Neural cell (in vitro differentiated cells): ENCODE data around the gene RPRD1B. TPM values are rescaled to one million over a fixed set of nuclear protein-coding genes. Genes with fewer than 3 reads are reported as not detected.

Source experiments
- H2AFZ ChIP-seq: fragments of 200-600, 300-800 bp; sonication (generic), shearing (Covaris generic); 2 replicates; pipeline ENCODE4 v1.6.0; 2014; ENCODE audit warnings: low read depth, mild to moderate bottlenecking, antibody characterized with exemption, low read length, moderate library complexity
- H3F3A ChIP-seq: fragments of 200-600 bp; shearing (Covaris generic); 2 replicates; pipeline ENCODE4 v1.6.1; 2016; ENCODE audit warnings: mild to moderate bottlenecking, moderate library complexity, mixed read lengths, antibody characterized with exemption, low read length; ENCODE audit not compliant: insufficient read depth, poor library complexity, severe bottlenecking
- H3K27ac ChIP-seq: fragments of 200-600, 300-800 bp; sonication (generic), shearing (Covaris generic); 2 replicates; pipeline ENCODE4 v1.5.1; 2014; ENCODE audit warnings: mild to moderate bottlenecking, low read length, moderate library complexity
- H3K27me3 ChIP-seq: fragments of 300-800, 200-600 bp; sonication (generic), shearing (Covaris generic); 2 replicates; pipeline ENCODE4 v1.6.0; 2014; ENCODE audit warnings: mild to moderate bottlenecking, low read depth, low read length, moderate library complexity; ENCODE audit not compliant: insufficient read depth
- H3K36me3 ChIP-seq: fragments of 300-800, 200-600 bp; sonication (generic), shearing (Covaris generic); 2 replicates; pipeline ENCODE4 v1.5.1; 2014; ENCODE audit warnings: mild to moderate bottlenecking, antibody characterized with exemption, low read length, moderate library complexity; ENCODE audit not compliant: insufficient read depth
- H3K4me2 ChIP-seq: fragments of 300-800, 200-600 bp; sonication (generic), shearing (Covaris generic); 2 replicates; pipeline ENCODE4 v1.6.0; 2014; ENCODE audit warnings: mild to moderate bottlenecking, low read length
- H3K4me3 ChIP-seq: fragments of 300-800, 200-600 bp; sonication (generic), shearing (Covaris generic); 2 replicates; pipeline ENCODE4 v1.5.1; 2014; ENCODE audit warnings: mild to moderate bottlenecking, low read length, moderate library complexity
- H3K79me2 ChIP-seq: fragments of 200-600 bp; shearing (Covaris generic); replicated peaks from 2 replicates; pipeline ENCODE4 v1.6.0; 2014; ENCODE audit warnings: mild to moderate bottlenecking, low read length, moderate library complexity; ENCODE audit not compliant: insufficient read depth
- H3K9ac ChIP-seq: fragments of 300-800, 200-600 bp; sonication (generic), shearing (Covaris generic); 2 replicates; pipeline ENCODE4 v1.6.1; 2016; ENCODE audit warnings: mild to moderate bottlenecking, low read length, mixed read lengths
- H3K9me2 ChIP-seq: fragments of 200-600 bp; shearing (Covaris generic); 2 replicates; pipeline ENCODE4 v1.6.1; 2016; ENCODE audit warnings: mild to moderate bottlenecking, low read length, mixed read lengths; ENCODE audit not compliant: insufficient read depth
- H3K9me3 ChIP-seq: fragments of 200-600, 300-800 bp; sonication (generic), shearing (Covaris generic); 2 replicates; pipeline ENCODE4 v1.6.1; 2016; ENCODE audit warnings: mild to moderate bottlenecking, mixed run types, low read length, moderate library complexity, mixed read lengths
- H4K20me1 ChIP-seq: fragments of 200-600 bp; shearing (Covaris generic); 2 replicates; pipeline ENCODE4 v1.6.1; 2016; ENCODE audit warnings: mild to moderate bottlenecking, mixed run types; ENCODE audit not compliant: insufficient read depth
- EP300 ChIP-seq: fragments of 450-650 bp; conservative IDR thresholded peaks from 2 replicates; pipeline ENCODE4 v1.6.1; 2014; ENCODE audit warnings: antibody characterized with exemption, mild to moderate bottlenecking, moderate library complexity; ENCODE audit not compliant: poor library complexity, severe bottlenecking
- EZH2 ChIP-seq: fragments of 200-600, 300-800 bp; shearing (Covaris generic), sonication (generic); IDR thresholded peaks from 2 replicates; pipeline ENCODE4 v1.6.1; 2014; ENCODE audit warnings: antibody characterized with exemption, low read length, borderline replicate concordance, mild to moderate bottlenecking; ENCODE audit not compliant: insufficient read depth, poor library complexity, severe bottlenecking
- MXI1 ChIP-seq: fragments of 450-650 bp; conservative IDR thresholded peaks from 2 replicates; pipeline ENCODE4 v1.6.1; 2014; ENCODE audit warnings: antibody characterized with exemption, mild to moderate bottlenecking; ENCODE audit not compliant: poor library complexity, severe bottlenecking
- POLR2AphosphoS5 ChIP-seq: IDR thresholded peaks from 2 replicates; pipeline ENCODE4 v1.6.1; 2012
- RAD21 ChIP-seq: fragments of 450-650 bp; conservative IDR thresholded peaks from 2 replicates; pipeline ENCODE4 v1.6.1; 2014; ENCODE audit warnings: antibody characterized with exemption, mild to moderate bottlenecking, moderate library complexity
- SMC3 ChIP-seq: fragments of 450-650 bp; conservative IDR thresholded peaks from 2 replicates; pipeline ENCODE4 v1.6.1; 2014; ENCODE audit warnings: antibody characterized with exemption, mild to moderate bottlenecking, moderate library complexity; ENCODE audit not compliant: poor library complexity
- TAF1 ChIP-seq: IDR thresholded peaks from 2 replicates; pipeline ENCODE4 v1.6.1; 2012; ENCODE audit warnings: low read depth
- polyA plus RNA-seq: library from polyadenylated mRNA; depleted of rRNA; stranded (reverse); fragments of >200 nt; gene quantifications from 2 replicates; pipeline ENCODE4 v1.2.3, GENCODE V29; 2014
- TF ChIP-seq, protein P1 (sequence below): IDR thresholded peaks from 2 replicates; pipeline ENCODE4 v1.6.1; 2012; ENCODE audit warnings: borderline replicate concordance
- TF ChIP-seq, protein P2 (sequence below): fragments of 450-650 bp; IDR thresholded peaks from 2 replicates; pipeline ENCODE4 v1.5.1; 2014; ENCODE audit warnings: antibody characterized with exemption, mild to moderate bottlenecking, moderate library complexity; ENCODE audit not compliant: poor library complexity, severe bottlenecking

The RPRD1B gene
- polyA plus RNA-seq, 1 donor from 2014 or later = 23.4 TPM

DNA sequence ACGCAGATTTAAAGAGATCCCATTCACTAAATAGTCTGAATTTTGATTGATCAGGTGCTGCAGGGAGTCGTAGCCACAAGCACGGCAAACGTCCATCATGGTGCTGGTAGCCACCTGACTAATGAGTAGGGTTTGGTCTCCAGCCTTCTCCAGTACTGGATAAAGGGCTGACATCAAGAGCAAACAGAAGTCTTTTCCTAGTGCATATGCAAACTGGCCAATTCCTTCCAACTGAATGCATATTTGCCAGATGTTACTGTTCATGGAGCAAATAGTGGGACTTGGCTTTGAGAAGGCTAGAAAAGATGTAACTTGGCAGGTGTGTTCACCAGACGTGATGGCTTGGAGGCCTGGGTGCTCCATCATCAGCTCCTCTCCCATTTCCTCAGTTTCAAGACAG lies 21.9 kb upstream of the RPRD1B start:
- peaks cover 2% of the 10 kb centered on the region for H3K79me2 ChIP-seq
- no peaks in the 10 kb centered on the region for H3F3A ChIP-seq
- H3K27ac ChIP-seq = no peak overlapping the region
- H3K36me3 ChIP-seq = no peaks in the 10 kb centered on the region
- no peak overlapping the region for H3K4me3 ChIP-seq
- no peak overlapping the region for H3K4me2 ChIP-seq
- no peak overlapping the region for H2AFZ ChIP-seq
- no peak overlapping the region for H3K9ac ChIP-seq
- no peaks in the 10 kb centered on the region for H3K9me2 ChIP-seq
- no peaks in the 10 kb centered on the region for H3K9me3 ChIP-seq
- no peak for TF ChIP-seq SMC3
- TF ChIP-seq POLR2AphosphoS5 = no peak
- TF ChIP-seq TAF1 = no peak
- no peak for TF ChIP-seq RAD21
- no peak for TF ChIP-seq MXI1
- no peak for TF ChIP-seq EP300
- no peak for TF ChIP-seq EZH2
- TF ChIP-seq, protein P1, sequence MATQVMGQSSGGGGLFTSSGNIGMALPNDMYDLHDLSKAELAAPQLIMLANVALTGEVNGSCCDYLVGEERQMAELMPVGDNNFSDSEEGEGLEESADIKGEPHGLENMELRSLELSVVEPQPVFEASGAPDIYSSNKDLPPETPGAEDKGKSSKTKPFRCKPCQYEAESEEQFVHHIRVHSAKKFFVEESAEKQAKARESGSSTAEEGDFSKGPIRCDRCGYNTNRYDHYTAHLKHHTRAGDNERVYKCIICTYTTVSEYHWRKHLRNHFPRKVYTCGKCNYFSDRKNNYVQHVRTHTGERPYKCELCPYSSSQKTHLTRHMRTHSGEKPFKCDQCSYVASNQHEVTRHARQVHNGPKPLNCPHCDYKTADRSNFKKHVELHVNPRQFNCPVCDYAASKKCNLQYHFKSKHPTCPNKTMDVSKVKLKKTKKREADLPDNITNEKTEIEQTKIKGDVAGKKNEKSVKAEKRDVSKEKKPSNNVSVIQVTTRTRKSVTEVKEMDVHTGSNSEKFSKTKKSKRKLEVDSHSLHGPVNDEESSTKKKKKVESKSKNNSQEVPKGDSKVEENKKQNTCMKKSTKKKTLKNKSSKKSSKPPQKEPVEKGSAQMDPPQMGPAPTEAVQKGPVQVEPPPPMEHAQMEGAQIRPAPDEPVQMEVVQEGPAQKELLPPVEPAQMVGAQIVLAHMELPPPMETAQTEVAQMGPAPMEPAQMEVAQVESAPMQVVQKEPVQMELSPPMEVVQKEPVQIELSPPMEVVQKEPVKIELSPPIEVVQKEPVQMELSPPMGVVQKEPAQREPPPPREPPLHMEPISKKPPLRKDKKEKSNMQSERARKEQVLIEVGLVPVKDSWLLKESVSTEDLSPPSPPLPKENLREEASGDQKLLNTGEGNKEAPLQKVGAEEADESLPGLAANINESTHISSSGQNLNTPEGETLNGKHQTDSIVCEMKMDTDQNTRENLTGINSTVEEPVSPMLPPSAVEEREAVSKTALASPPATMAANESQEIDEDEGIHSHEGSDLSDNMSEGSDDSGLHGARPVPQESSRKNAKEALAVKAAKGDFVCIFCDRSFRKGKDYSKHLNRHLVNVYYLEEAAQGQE = no peak
- TF ChIP-seq, protein P2, sequence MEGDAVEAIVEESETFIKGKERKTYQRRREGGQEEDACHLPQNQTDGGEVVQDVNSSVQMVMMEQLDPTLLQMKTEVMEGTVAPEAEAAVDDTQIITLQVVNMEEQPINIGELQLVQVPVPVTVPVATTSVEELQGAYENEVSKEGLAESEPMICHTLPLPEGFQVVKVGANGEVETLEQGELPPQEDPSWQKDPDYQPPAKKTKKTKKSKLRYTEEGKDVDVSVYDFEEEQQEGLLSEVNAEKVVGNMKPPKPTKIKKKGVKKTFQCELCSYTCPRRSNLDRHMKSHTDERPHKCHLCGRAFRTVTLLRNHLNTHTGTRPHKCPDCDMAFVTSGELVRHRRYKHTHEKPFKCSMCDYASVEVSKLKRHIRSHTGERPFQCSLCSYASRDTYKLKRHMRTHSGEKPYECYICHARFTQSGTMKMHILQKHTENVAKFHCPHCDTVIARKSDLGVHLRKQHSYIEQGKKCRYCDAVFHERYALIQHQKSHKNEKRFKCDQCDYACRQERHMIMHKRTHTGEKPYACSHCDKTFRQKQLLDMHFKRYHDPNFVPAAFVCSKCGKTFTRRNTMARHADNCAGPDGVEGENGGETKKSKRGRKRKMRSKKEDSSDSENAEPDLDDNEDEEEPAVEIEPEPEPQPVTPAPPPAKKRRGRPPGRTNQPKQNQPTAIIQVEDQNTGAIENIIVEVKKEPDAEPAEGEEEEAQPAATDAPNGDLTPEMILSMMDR = no peak
- H4K20me1 ChIP-seq = no peaks in the 10 kb centered on the region
- no peaks in the 10 kb centered on the region for H3K27me3 ChIP-seq

DNA sequence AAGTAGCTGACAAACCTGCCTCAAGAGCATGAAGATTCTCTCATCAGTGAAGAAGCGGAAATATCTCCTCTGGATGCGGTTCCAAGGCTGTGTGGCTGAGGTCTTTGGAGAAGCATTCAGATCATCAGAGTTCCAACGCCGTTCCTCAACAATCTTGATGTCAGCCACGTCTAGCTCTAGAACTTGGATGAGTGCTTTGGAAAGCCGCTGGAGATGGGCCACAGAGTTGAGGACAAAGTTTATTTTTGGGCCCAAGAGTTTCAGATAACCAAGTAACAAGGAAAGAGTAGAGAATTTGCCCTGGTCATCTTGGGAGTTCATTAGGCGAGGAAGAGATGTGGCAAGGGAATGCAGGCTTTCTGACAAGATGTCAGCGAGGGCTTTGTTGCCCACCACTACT lies 21.2 kb upstream of the RPRD1B start:
- TF ChIP-seq, protein P2 = no peak
- peaks cover 7% of the 10 kb centered on the region for H3K79me2 ChIP-seq
- no peak overlapping the region for H3K4me3 ChIP-seq
- no peak overlapping the region for H3K27ac ChIP-seq
- H3K9me2 ChIP-seq = no peaks in the 10 kb centered on the region
- no peaks in the 10 kb centered on the region for H3K9me3 ChIP-seq
- H3K36me3 ChIP-seq = no peaks in the 10 kb centered on the region
- no peak overlapping the region for H3K9ac ChIP-seq
- no peaks in the 10 kb centered on the region for H3K27me3 ChIP-seq
- H3F3A ChIP-seq = no peaks in the 10 kb centered on the region
- H4K20me1 ChIP-seq = no peaks in the 10 kb centered on the region
- H3K4me2 ChIP-seq = no peak overlapping the region
- no peak overlapping the region for H2AFZ ChIP-seq
